Kidney epithelial cell (primary cell): ENCODE data around the gene RELA. TPM values are rescaled to one million over a fixed set of nuclear protein-coding genes. Genes with fewer than 3 reads are reported as not detected.
"Not testable (repeated sequence)": the region's sequence is repeated elsewhere in the genome, so short reads cannot be mapped to it uniquely, and the experiment has no call there.

Source experiments
- DNase-seq: peaks from one replicate; pipeline ENCODE4 v3.0.0-alpha.2; 2010; ENCODE audit warnings: low read depth
- H3K27me3 ChIP-seq: 2 replicates; pipeline ENCODE4 v1.6.0; 2011; ENCODE audit warnings: low read length; ENCODE audit not compliant: control insufficient read depth, insufficient read depth
- H3K36me3 ChIP-seq: 2 replicates; pipeline ENCODE4 v1.5.1; 2011; ENCODE audit warnings: low read length; ENCODE audit not compliant: control insufficient read depth, insufficient read depth
- H3K4me3 ChIP-seq: 2 replicates; pipeline ENCODE4 v1.5.1; 2011; ENCODE audit warnings: low read depth, mild to moderate bottlenecking, control low read depth, low read length
- CTCF ChIP-seq: IDR thresholded peaks from 2 replicates; pipeline ENCODE4 v1.5.1; 2011; ENCODE audit warnings: mild to moderate bottlenecking, moderate library complexity, low read length, control low read depth, inconsistent platforms; ENCODE audit not compliant: insufficient read depth, poor library complexity, severe bottlenecking
- total RNA-seq: library from RNA; depleted of rRNA; stranded (reverse); fragments of >200 nt; gene quantifications from 2 replicates; pipeline ENCODE4 v1.2.3, GENCODE V29; 2015

The RELA gene
- total RNA-seq: 64.3 and 103 TPM in 2 replicates

GRCh38 chr11:65662799-65663638 is at the start of gene RELA:
Gene RELA, minus strand, starts transcription at chr11:65662916. Its CDS starts 84 bp downstream, at chr11:65662832.
- no peak for TF ChIP-seq CTCF
- Histone ChIP-seq H3K4me3 (peak within 1 kb of the TSS; percentile 92), H3K36me3 (peaks cover 4% of the 10 kb centered on the region), H3K27me3 (no peaks in the 10 kb centered on the region)
- DNase-seq: peak; percentile 62

GRCh38 chr11:65711785-65712632 is 49.3 kb upstream of the RELA start, which contains the start of gene KAT5:
Gene KAT5, plus strand, starts transcription at chr11:65712252. Its CDS starts 16 bp downstream, at chr11:65712268.
- DNase-seq: peak; percentile 90
- Histone ChIP-seq H3K36me3 (peaks cover 12% of the 10 kb centered on the region), H3K27me3 (no peaks in the 10 kb centered on the region), H3K4me3 (peak within 1 kb of the TSS; percentile 76)
- peak; percentile 99 for TF ChIP-seq CTCF

GRCh38 chr11:65710421-65710820 is 47.7 kb upstream of the RELA start:
- TF ChIP-seq CTCF: no peak
- DNase-seq: no peak
- Histone ChIP-seq H3K36me3 (peaks cover 10% of the 10 kb centered on the region), H3K4me3 (no peak overlapping the region), H3K27me3 (no peaks in the 10 kb centered on the region)

GRCh38 chr11:65709661-65710060 is 46.9 kb upstream of the RELA start:
- no peaks in the 10 kb centered on the region for H3K27me3 ChIP-seq
- no peak for TF ChIP-seq CTCF
- no peak for DNase-seq
- H3K4me3 ChIP-seq: no peak overlapping the region
- peaks cover 8% of the 10 kb centered on the region for H3K36me3 ChIP-seq

GRCh38 chr11:65708451-65708850 is 45.7 kb upstream of the RELA start:
- no peak for DNase-seq
- no peak overlapping the region for H3K4me3 ChIP-seq
- no peak for TF ChIP-seq CTCF
- H3K27me3 ChIP-seq: peaks cover 2% of the 10 kb centered on the region
- peaks cover 4% of the 10 kb centered on the region for H3K36me3 ChIP-seq

- not testable (repeated sequence) for DNase-seq, H3K4me3 ChIP-seq, H3K27me3 ChIP-seq, H3K36me3 ChIP-seq
These were observed 44.3 kb upstream of the RELA start for GRCh38 chr11:65707002-65707401.
